Activated naive CD4-positive, alpha-beta T cell treated with anti-CD3 and anti-CD28 coated beads for 36 hours (primary cell): ENCODE data around the gene HMCN2. TPM values are rescaled to one million over a fixed set of nuclear protein-coding genes. Genes with fewer than 3 reads are reported as not detected.

Source experiments
- CTCF ChIA-PET: fragments of 350-600 bp; sonication (Branson Sonifier 250); formaldehyde crosslinking; loops from one replicate; lab custom pipeline; 2021; ENCODE audit warnings: antibody characterized with exemption; lab: Charles Lee
- DNase-seq: peaks from one replicate; pipeline ENCODE4 v3.0.0-alpha.2; 2020
- H3K27ac Mint-ChIP-seq: one replicate; pipeline ENCODE4 v1.8.0; 2021; ENCODE audit warnings: mild to moderate bottlenecking, mixed read lengths
- H3K27me3 Mint-ChIP-seq: one replicate; pipeline ENCODE4 v1.8.0; 2021; ENCODE audit warnings: low read depth, mixed read lengths
- H3K36me3 Mint-ChIP-seq: one replicate; pipeline ENCODE4 v1.8.0; 2021; ENCODE audit warnings: low read depth, mixed read lengths
- H3K4me1 Mint-ChIP-seq: one replicate; pipeline ENCODE4 v1.8.0; 2021; ENCODE audit warnings: low read depth, mixed read lengths
- H3K4me3 Mint-ChIP-seq: one replicate; pipeline ENCODE4 v1.8.0; 2021; ENCODE audit warnings: mild to moderate bottlenecking, moderate library complexity, mixed read lengths
- H3K9me3 Mint-ChIP-seq: one replicate; pipeline ENCODE4 v1.8.0; 2021; ENCODE audit warnings: mixed read lengths
- intact Hi-C: fragments of 100-400 bp; cut with micrococcal nuclease; formaldehyde crosslinking; loops from one replicate; pipeline ENCODE4 v1.15.1; 2023
- total RNA-seq, 2 experiments: library from RNA; stranded (reverse); gene quantifications; one replicate each; pipeline ENCODE4 v1.2.3, GENCODE V29; 2021

HMCN2 gene
- total RNA-seq, 2 experiments from 2014 or later: not detected

- Mint-ChIP-seq H3K27me3 (no peaks in the 10 kb centered on the region), H3K4me3 (no peak overlapping the region), H3K4me1 (peaks cover 5% of the 10 kb centered on the region), H3K36me3 (peaks cover 6% of the 10 kb centered on the region), H3K9me3 (no peaks in the 10 kb centered on the region), H3K27ac (no peak overlapping the region)
- DNase-seq: no peak
- CTCF ChIA-PET: no interaction called here
- intact Hi-C loops: no loop called here
These were observed 32.0 kb upstream of the HMCN2 start for GRCh38 chr9:130233587-130233945.

- Mint-ChIP-seq H3K27ac (no peak overlapping the region), H3K4me1 (peaks cover 13% of the 10 kb centered on the region), H3K4me3 (no peak overlapping the region), H3K27me3 (no peaks in the 10 kb centered on the region), H3K36me3 (peaks cover 3% of the 10 kb centered on the region), H3K9me3 (no peaks in the 10 kb centered on the region)
- DNase-seq: no peak
- intact Hi-C loops: no loop called here
- CTCF ChIA-PET: interaction anchor here (0.6 kb wide), 1 partner anchor 81 kb away, joined by 3 read pairs; no protein-coding TSS in a partner anchor
These were observed 31.0 kb upstream of the HMCN2 start for GRCh38 chr9:130234340-130235260.

GRCh38 chr9:130235558-130236435 lies 29.8 kb upstream of the HMCN2 start:
- Mint-ChIP-seq H3K36me3 (peaks cover 2% of the 10 kb centered on the region), H3K4me3 (no peak overlapping the region), H3K4me1 (peaks cover 25% of the 10 kb centered on the region), H3K27ac (no peak overlapping the region), H3K27me3 (no peaks in the 10 kb centered on the region), H3K9me3 (no peaks in the 10 kb centered on the region)
- DNase-seq: peak; percentile 73
- CTCF ChIA-PET: interaction anchor here (0.6 to 3.5 kb wide), 5 partner anchors 82 to 424 kb away, joined by 3 to 42 read pairs (median 3); no protein-coding TSS in a partner anchor
- intact Hi-C loops: loop anchor here (1.0 kb wide), 2 partner anchors 128 to 351 kb away; no protein-coding TSS in a partner anchor

GRCh38 chr9:130236436-130236985 lies 29.0 kb upstream of the HMCN2 start:
- peaks cover 2% of the 10 kb centered on the region for H3K36me3 Mint-ChIP-seq
- CTCF ChIA-PET: interaction anchor here (0.6 to 3.5 kb wide), 9 partner anchors 9 to 425 kb away, joined by 3 to 42 read pairs (median 3); no protein-coding TSS in a partner anchor
- DNase-seq: no peak
- intact Hi-C loops: loop anchor here (1.0 kb wide), 2 partner anchors 129 to 352 kb away; no protein-coding TSS in a partner anchor
- H3K4me3 Mint-ChIP-seq: no peak overlapping the region
- H3K4me1 Mint-ChIP-seq: peaks cover 27% of the 10 kb centered on the region
- H3K9me3 Mint-ChIP-seq: no peaks in the 10 kb centered on the region
- H3K27me3 Mint-ChIP-seq: no peaks in the 10 kb centered on the region
- H3K27ac Mint-ChIP-seq: no peak overlapping the region

- H3K27ac Mint-ChIP-seq: no peak overlapping the region
- H3K27me3 Mint-ChIP-seq: no peaks in the 10 kb centered on the region
- peaks cover 27% of the 10 kb centered on the region for H3K4me1 Mint-ChIP-seq
- intact Hi-C loops: no loop called here
- H3K4me3 Mint-ChIP-seq: no peak overlapping the region
- no peaks in the 10 kb centered on the region for H3K9me3 Mint-ChIP-seq
- CTCF ChIA-PET: interaction anchor here (0.6 to 3.5 kb wide), 6 partner anchors 10 to 243 kb away, joined by 3 to 42 read pairs (median 3); no protein-coding TSS in a partner anchor
- H3K36me3 Mint-ChIP-seq: peaks cover 2% of the 10 kb centered on the region
- no peak for DNase-seq
These were observed 28.5 kb upstream of the HMCN2 start for GRCh38 chr9:130237076-130237475.

GRCh38 chr9:130237763-130238524 lies 27.6 kb upstream of the HMCN2 start:
- peaks cover 2% of the 10 kb centered on the region for H3K36me3 Mint-ChIP-seq
- DNase-seq: no peak
- CTCF ChIA-PET: interaction anchor here (0.8 to 3.5 kb wide), 2 partner anchors 81 to 130 kb away, joined by 4 to 42 read pairs; no protein-coding TSS in a partner anchor
- H3K27ac Mint-ChIP-seq: no peak overlapping the region
- H3K4me3 Mint-ChIP-seq: no peak overlapping the region
- no peaks in the 10 kb centered on the region for H3K9me3 Mint-ChIP-seq
- H3K4me1 Mint-ChIP-seq: peaks cover 31% of the 10 kb centered on the region
- no peaks in the 10 kb centered on the region for H3K27me3 Mint-ChIP-seq
- intact Hi-C loops: no loop called here

GRCh38 chr9:130239363-130239695 lies 26.2 kb upstream of the HMCN2 start:
- CTCF ChIA-PET: interaction anchor here (0.7 to 4.7 kb wide), 2 partner anchors 105 to 131 kb away, joined by 4 to 41 read pairs; no protein-coding TSS in a partner anchor
- Mint-ChIP-seq H3K27ac (no peak overlapping the region), H3K4me1 (peaks cover 35% of the 10 kb centered on the region), H3K4me3 (no peak overlapping the region), H3K27me3 (no peaks in the 10 kb centered on the region), H3K36me3 (no peaks in the 10 kb centered on the region), H3K9me3 (no peaks in the 10 kb centered on the region)
- no peak for DNase-seq
- intact Hi-C loops: loop anchor here (1.0 kb wide), 1 partner anchor 111 kb away; no protein-coding TSS in a partner anchor

GRCh38 chr9:130239741-130240241 lies 25.8 kb upstream of the HMCN2 start:
- DNase-seq: peak; percentile 80

GRCh38 chr9:130240410-130241197 lies 25.0 kb upstream of the HMCN2 start:
- peak; percentile 58 for DNase-seq
- CTCF ChIA-PET: interaction anchor here (0.9 to 4.7 kb wide), 4 partner anchors 12 to 355 kb away, joined by 3 to 41 read pairs (median 4); no protein-coding TSS in a partner anchor
- H3K4me3 Mint-ChIP-seq: no peak overlapping the region
- no peak overlapping the region for H3K27ac Mint-ChIP-seq
- no peaks in the 10 kb centered on the region for H3K9me3 Mint-ChIP-seq
- intact Hi-C loops: no loop called here
- peaks cover 35% of the 10 kb centered on the region for H3K4me1 Mint-ChIP-seq
- H3K36me3 Mint-ChIP-seq: no peaks in the 10 kb centered on the region
- no peaks in the 10 kb centered on the region for H3K27me3 Mint-ChIP-seq

More at GRCh38 chr9:130239741-130240241, 25.8 kb upstream of the HMCN2 start:
- Mint-ChIP-seq H3K27ac (peak overlapping the region; percentile 21), H3K4me3 (no peak overlapping the region), H3K9me3 (no peaks in the 10 kb centered on the region), H3K36me3 (no peaks in the 10 kb centered on the region), H3K27me3 (no peaks in the 10 kb centered on the region), H3K4me1 (peaks cover 35% of the 10 kb centered on the region)
- CTCF ChIA-PET: interaction anchor here (0.7 to 4.7 kb wide), 3 partner anchors 106 to 135 kb away, joined by 4 to 41 read pairs (median 4); no protein-coding TSS in a partner anchor
- intact Hi-C loops: loop anchor here (1.0 kb wide), 1 partner anchor 111 kb away; no protein-coding TSS in a partner anchor

GRCh38 chr9:130241198-130241535 lies 24.4 kb upstream of the HMCN2 start:
- no peaks in the 10 kb centered on the region for H3K27me3 Mint-ChIP-seq
- H3K27ac Mint-ChIP-seq: no peak overlapping the region
- no peaks in the 10 kb centered on the region for H3K9me3 Mint-ChIP-seq
- DNase-seq: no peak
- peaks cover 30% of the 10 kb centered on the region for H3K4me1 Mint-ChIP-seq
- CTCF ChIA-PET: interaction anchor here (0.9 to 4.7 kb wide), 4 partner anchors 11 to 356 kb away, joined by 3 to 41 read pairs (median 4); no protein-coding TSS in a partner anchor
- intact Hi-C loops: no loop called here
- H3K4me3 Mint-ChIP-seq: no peak overlapping the region
- no peaks in the 10 kb centered on the region for H3K36me3 Mint-ChIP-seq
